Thyroid gland (tissue), 4 donors: ENCODE data around the gene ANKRD55.

Experiments
- POLR2A ChIP-seq, 2 donors: fragments of 450-650 bp; IDR thresholded peaks; one replicate each; pipeline ENCODE4 v1.6.1; 2017; ENCODE audit warnings: antibody characterized with exemption in 2 of 2, mild to moderate bottlenecking in 2 of 2, moderate library complexity in 1 of 2
- TF ChIP-seq, protein P1 (sequence below), 6 experiments: fragments of 200-600 bp in 3 of 6; fragments of 450-650 bp in 3 of 6; sonication (generic) in 3 of 6; IDR thresholded peaks; one replicate each; pipeline ENCODE4 v1.5.1; 2016 to 2019; ENCODE audit warnings: antibody characterized with exemption in 6 of 6, mild to moderate bottlenecking in 2 of 6, inconsistent platforms in 1 of 6, moderate library complexity in 1 of 6

DNA sequence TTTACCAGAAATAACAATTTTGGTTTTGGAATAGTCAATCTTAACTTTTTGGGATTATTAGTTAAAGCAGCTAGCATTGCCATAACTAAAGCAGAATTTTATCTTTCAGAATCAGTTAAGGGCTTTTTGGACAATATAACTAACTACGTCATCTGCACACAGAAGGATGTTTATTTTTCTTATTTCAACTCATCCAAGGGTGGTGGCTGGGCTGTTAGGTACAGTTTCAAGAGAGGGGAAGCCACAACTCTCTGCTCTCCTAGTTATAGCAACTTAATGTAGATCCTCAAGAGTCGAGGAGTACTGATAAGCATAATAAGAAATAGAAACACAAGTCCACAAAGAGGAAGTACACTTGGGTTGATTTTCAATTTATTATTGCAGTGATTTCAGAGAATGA lies 65.6 kb downstream of the ANKRD55 start:
- TF ChIP-seq, protein P1, sequence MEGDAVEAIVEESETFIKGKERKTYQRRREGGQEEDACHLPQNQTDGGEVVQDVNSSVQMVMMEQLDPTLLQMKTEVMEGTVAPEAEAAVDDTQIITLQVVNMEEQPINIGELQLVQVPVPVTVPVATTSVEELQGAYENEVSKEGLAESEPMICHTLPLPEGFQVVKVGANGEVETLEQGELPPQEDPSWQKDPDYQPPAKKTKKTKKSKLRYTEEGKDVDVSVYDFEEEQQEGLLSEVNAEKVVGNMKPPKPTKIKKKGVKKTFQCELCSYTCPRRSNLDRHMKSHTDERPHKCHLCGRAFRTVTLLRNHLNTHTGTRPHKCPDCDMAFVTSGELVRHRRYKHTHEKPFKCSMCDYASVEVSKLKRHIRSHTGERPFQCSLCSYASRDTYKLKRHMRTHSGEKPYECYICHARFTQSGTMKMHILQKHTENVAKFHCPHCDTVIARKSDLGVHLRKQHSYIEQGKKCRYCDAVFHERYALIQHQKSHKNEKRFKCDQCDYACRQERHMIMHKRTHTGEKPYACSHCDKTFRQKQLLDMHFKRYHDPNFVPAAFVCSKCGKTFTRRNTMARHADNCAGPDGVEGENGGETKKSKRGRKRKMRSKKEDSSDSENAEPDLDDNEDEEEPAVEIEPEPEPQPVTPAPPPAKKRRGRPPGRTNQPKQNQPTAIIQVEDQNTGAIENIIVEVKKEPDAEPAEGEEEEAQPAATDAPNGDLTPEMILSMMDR (IDR thresholded peaks at IDR 0.05), result no peak
- TF ChIP-seq POLR2A (IDR thresholded peaks at IDR 0.05), result no peak
